GM23248 (cell line): ENCODE results near the gene FASTKD1.

Experiments used
- EZH2 ChIP-seq: fragments of 200-600 bp; sonication (generic); IDR thresholded peaks from 2 replicates; pipeline ENCODE4 v1.6.1; 2018; ENCODE audit warnings: antibody characterized with exemption, mild to moderate bottlenecking; ENCODE audit not compliant: insufficient read depth, poor library complexity, severe bottlenecking
- EZH2phosphoT487 ChIP-seq: fragments of 200-600 bp; sonication (generic); IDR thresholded peaks from 2 replicates; pipeline ENCODE4 v1.6.1; 2018; ENCODE audit warnings: antibody characterized with exemption, moderate library complexity, mild to moderate bottlenecking, low read depth; ENCODE audit not compliant: insufficient read depth

DNA sequence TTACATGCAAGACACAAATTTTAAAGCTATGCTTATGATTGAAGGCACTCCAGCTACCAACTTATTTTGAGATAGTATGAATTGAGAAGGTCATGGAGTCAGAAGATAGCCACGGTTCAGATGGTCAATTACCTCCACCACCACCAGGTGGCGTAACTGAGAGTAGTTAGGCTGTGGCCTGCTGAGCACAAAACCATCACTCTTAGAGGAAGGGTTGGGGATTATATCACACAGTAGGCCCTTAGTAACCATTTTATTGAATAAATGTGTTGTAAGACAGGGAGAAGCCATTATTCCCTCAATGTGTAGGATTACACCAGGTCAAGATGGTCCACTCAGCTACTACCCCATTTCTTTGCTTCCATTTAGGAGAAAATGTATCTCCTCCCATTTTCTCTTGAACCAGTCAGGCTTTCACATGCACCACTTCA, 45.4 kb downstream of the FASTKD1 start:
- TF ChIP-seq EZH2phosphoT487 (no peak), EZH2 (no peak)
